ENCODE data around the gene CTR9. TPM values are rescaled to one million over a fixed set of nuclear protein-coding genes. Genes with fewer than 3 reads are reported as not detected.

The CTR9 gene
- total RNA-seq, 2 donors from 2014 or later, result 33.9 to 37.4 TPM

GRCh38 chr11:10797531-10797930, 46.5 kb downstream of the CTR9 start:
- Histone ChIP-seq H3K27ac (no peak overlapping the region), H3K9ac (ENCODE audit: low read depth in 2 of 2, low read length in 2 of 2) (no peak overlapping the region), H3K4me3 (no peak overlapping the region), H3K9me3 (no peaks in the 10 kb centered on the region), H3K36me3 (peaks cover 57% of the 10 kb centered on the region), H3K4me1 (no peaks in the 10 kb centered on the region), H3K27me3 (no peaks in the 10 kb centered on the region)
- intact Hi-C loops (cut with DNase I), result loop anchor here (10.0 kb wide), 2 partner anchors 467 to 987 kb away; no protein-coding TSS in a partner anchor
- no peak for TF ChIP-seq CTCF (IDR thresholded peaks at IDR 0.05)
- no peak for DNase-seq

- no peaks in the 10 kb centered on the region for H3K27me3 ChIP-seq
- no peak overlapping the region for H3K9ac ChIP-seq (ENCODE audit: low read depth in 2 of 2, low read length in 2 of 2)
- no peak overlapping the region for H3K4me3 ChIP-seq
- peaks cover 57% of the 10 kb centered on the region for H3K36me3 ChIP-seq
- H3K27ac ChIP-seq, result no peak overlapping the region
- intact Hi-C loops (cut with DNase I), result loop anchor here (10.0 kb wide), 2 partner anchors 466 to 986 kb away; no protein-coding TSS in a partner anchor
- TF ChIP-seq CTCF (IDR thresholded peaks at IDR 0.05), result no peak
- no peaks in the 10 kb centered on the region for H3K9me3 ChIP-seq
- DNase-seq, result no peak
- no peaks in the 10 kb centered on the region for H3K4me1 ChIP-seq
Measured at GRCh38 chr11:10798330-10798928, 47.4 kb downstream of the CTR9 start.

GRCh38 chr11:10800292-10800691, 49.2 kb downstream of the CTR9 start:
- peaks cover 74% of the 10 kb centered on the region for H3K36me3 ChIP-seq
- no peaks in the 10 kb centered on the region for H3K27me3 ChIP-seq
- no peaks in the 10 kb centered on the region for H3K9me3 ChIP-seq
- intact Hi-C loops (cut with DNase I), result no loop called here
- no peak overlapping the region for H3K27ac ChIP-seq
- no peak for DNase-seq
- no peaks in the 10 kb centered on the region for H3K4me1 ChIP-seq
- TF ChIP-seq CTCF (IDR thresholded peaks at IDR 0.05), result no peak
- no peak overlapping the region for H3K4me3 ChIP-seq
- no peak overlapping the region for H3K9ac ChIP-seq (ENCODE audit: low read depth in 2 of 2, low read length in 2 of 2)

GRCh38 chr11:10803676-10804075, 52.6 kb downstream of the CTR9 start:
- H3K27me3 ChIP-seq, result no peaks in the 10 kb centered on the region
- intact Hi-C loops (cut with DNase I), result no loop called here
- H3K9me3 ChIP-seq, result no peaks in the 10 kb centered on the region
- H3K9ac ChIP-seq (ENCODE audit: low read depth in 2 of 2, low read length in 2 of 2), result no peak overlapping the region
- no peak for DNase-seq
- peaks cover 5% of the 10 kb centered on the region for H3K4me1 ChIP-seq
- peaks cover 59% of the 10 kb centered on the region for H3K36me3 ChIP-seq
- H3K4me3 ChIP-seq, result no peak overlapping the region
- no peak overlapping the region for H3K27ac ChIP-seq
- no peak for TF ChIP-seq CTCF (IDR thresholded peaks at IDR 0.05)

- Histone ChIP-seq H3K27me3 (no peaks in the 10 kb centered on the region), H3K36me3 (peaks cover 42% of the 10 kb centered on the region), H3K27ac (no peak overlapping the region), H3K4me1 (peaks cover 10% of the 10 kb centered on the region), H3K9ac (ENCODE audit: low read depth in 2 of 2, low read length in 2 of 2) (peak overlapping the region in 1 of 2 donors; percentile 96), H3K4me3 (no peak overlapping the region), H3K9me3 (no peaks in the 10 kb centered on the region)
- no peak for DNase-seq
- intact Hi-C loops (cut with DNase I), result no loop called here
- TF ChIP-seq CTCF (IDR thresholded peaks at IDR 0.05), result no peak
Measured at GRCh38 chr11:10805741-10806140, 54.7 kb downstream of the CTR9 start.
